Measurements from ENCODE around the gene LMBR1. TPM values are rescaled to one million over a fixed set of nuclear protein-coding genes. Genes with fewer than 3 reads are reported as not detected.

LMBR1 gene
- total RNA-seq, 2 experiments from 2014 or later, result 114 to 136 TPM

DNA sequence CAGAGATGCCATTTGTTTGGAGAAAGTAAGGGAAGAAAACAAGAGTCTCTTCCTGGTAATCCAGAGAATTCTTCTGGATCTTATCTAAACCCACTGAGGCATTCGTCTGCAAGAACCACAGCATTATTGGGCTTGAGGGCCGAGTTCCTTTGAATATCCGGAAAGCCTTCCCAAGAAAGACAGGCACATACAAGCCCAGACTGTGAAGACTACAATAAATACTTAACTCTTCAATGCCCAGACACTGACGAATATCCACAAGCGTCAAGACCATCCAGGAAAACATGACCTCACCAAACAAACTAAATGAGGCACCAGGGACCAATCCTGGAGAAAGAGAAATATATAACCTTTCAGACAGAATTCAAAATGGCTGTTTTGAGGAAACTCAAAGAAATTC, 153.4 kb downstream of the LMBR1 start:
- H4K20me1 ChIP-seq (ENCODE audit: insufficient read depth, low read length), result no peaks in the 10 kb centered on the region
- TF ChIP-seq, protein P1, sequence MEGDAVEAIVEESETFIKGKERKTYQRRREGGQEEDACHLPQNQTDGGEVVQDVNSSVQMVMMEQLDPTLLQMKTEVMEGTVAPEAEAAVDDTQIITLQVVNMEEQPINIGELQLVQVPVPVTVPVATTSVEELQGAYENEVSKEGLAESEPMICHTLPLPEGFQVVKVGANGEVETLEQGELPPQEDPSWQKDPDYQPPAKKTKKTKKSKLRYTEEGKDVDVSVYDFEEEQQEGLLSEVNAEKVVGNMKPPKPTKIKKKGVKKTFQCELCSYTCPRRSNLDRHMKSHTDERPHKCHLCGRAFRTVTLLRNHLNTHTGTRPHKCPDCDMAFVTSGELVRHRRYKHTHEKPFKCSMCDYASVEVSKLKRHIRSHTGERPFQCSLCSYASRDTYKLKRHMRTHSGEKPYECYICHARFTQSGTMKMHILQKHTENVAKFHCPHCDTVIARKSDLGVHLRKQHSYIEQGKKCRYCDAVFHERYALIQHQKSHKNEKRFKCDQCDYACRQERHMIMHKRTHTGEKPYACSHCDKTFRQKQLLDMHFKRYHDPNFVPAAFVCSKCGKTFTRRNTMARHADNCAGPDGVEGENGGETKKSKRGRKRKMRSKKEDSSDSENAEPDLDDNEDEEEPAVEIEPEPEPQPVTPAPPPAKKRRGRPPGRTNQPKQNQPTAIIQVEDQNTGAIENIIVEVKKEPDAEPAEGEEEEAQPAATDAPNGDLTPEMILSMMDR (conservative IDR thresholded peaks at IDR 0.05; ENCODE audit: low read length), result no peak
- TF ChIP-seq EZH2phosphoT487 (IDR thresholded peaks at IDR 0.05; ENCODE audit: borderline replicate concordance, low read depth, low read length), result no peak
- H3K9me2 ChIP-seq (ENCODE audit: insufficient read depth, low read length), result no peaks in the 10 kb centered on the region
- no peak overlapping the region for H2AFZ ChIP-seq (ENCODE audit: low read length)
- no peak for DNase-seq (ENCODE audit: low spot score)
- intact Hi-C loops (cut with micrococcal nuclease; ENCODE audit: unreplicated experiment), result no loop called here
- ChIA-PET POLR2A (no interaction called here), CTCF (ENCODE audit: unreplicated experiment) (no interaction called here)
- H3K79me2 ChIP-seq (ENCODE audit: insufficient read depth, low read depth, low read length), result no peaks in the 10 kb centered on the region
- H3K4me2 ChIP-seq (ENCODE audit: low read length), result no peak overlapping the region
- H3K4me1 ChIP-seq (ENCODE audit: insufficient read depth, low read length, poor library complexity, severe bottlenecking), result no peaks in the 10 kb centered on the region
- no TSS peak for BruUV-seq (replicated peaks)
- H3K27ac ChIP-seq (ENCODE audit: low read depth, low read length, poor library complexity, severe bottlenecking), result no peak overlapping the region
- peaks cover 31% of the 10 kb centered on the region for H3K36me3 ChIP-seq (ENCODE audit: insufficient read depth, low read length)
- no peak overlapping the region for H3K4me3 ChIP-seq (ENCODE audit: low read depth, low read length, poor library complexity, severe bottlenecking)
- peaks cover 12% of the 10 kb centered on the region; the same call in 1 of the 2 replicates for H3K9me3 ChIP-seq (ENCODE audit: low read length)

- H3K4me2 ChIP-seq (ENCODE audit: low read length), result no peak overlapping the region
- DNase-seq (ENCODE audit: low spot score), result no peak
- H3K36me3 ChIP-seq (ENCODE audit: insufficient read depth, low read length), result peaks cover 68% of the 10 kb centered on the region
- intact Hi-C loops (cut with micrococcal nuclease; ENCODE audit: unreplicated experiment), result no loop called here
- H2AFZ ChIP-seq (ENCODE audit: low read length), result no peak overlapping the region
- H3K4me1 ChIP-seq (ENCODE audit: insufficient read depth, low read length, poor library complexity, severe bottlenecking), result no peaks in the 10 kb centered on the region
- TF ChIP-seq EZH2phosphoT487 (IDR thresholded peaks at IDR 0.05; ENCODE audit: borderline replicate concordance, low read depth, low read length), result no peak
- TF ChIP-seq, protein P1 (conservative IDR thresholded peaks at IDR 0.05; ENCODE audit: low read length), result no peak
- H4K20me1 ChIP-seq (ENCODE audit: insufficient read depth, low read length), result no peaks in the 10 kb centered on the region
- POLR2A ChIA-PET, result interaction anchor here (0.9 to 2.1 kb wide), 4 partner anchors 8 to 38 kb away, joined by 3 to 11 read pairs (median 4); no protein-coding TSS in a partner anchor
- no peaks in the 10 kb centered on the region for H3K79me2 ChIP-seq (ENCODE audit: insufficient read depth, low read depth, low read length)
- CTCF ChIA-PET (ENCODE audit: unreplicated experiment), result no interaction called here
- BruUV-seq (replicated peaks), result no TSS peak
- H3K27ac ChIP-seq (ENCODE audit: low read depth, low read length, poor library complexity, severe bottlenecking), result no peak overlapping the region
- H3K9me2 ChIP-seq (ENCODE audit: insufficient read depth, low read length), result no peaks in the 10 kb centered on the region
- H3K9me3 ChIP-seq (ENCODE audit: low read length), result peaks cover 28% of the 10 kb centered on the region
- no peak overlapping the region for H3K4me3 ChIP-seq (ENCODE audit: low read depth, low read length, poor library complexity, severe bottlenecking)
Observed at GRCh38 chr7:156735851-156736250, 157.1 kb downstream of the LMBR1 start.

GRCh38 chr7:156733638-156734037, 159.3 kb downstream of the LMBR1 start:
- Histone ChIP-seq H3K9me2 (ENCODE audit: insufficient read depth, low read length) (no peaks in the 10 kb centered on the region), H3K4me1 (ENCODE audit: insufficient read depth, low read length, poor library complexity, severe bottlenecking) (no peaks in the 10 kb centered on the region), H3K27ac (ENCODE audit: low read depth, low read length, poor library complexity, severe bottlenecking) (no peak overlapping the region), H4K20me1 (ENCODE audit: insufficient read depth, low read length) (no peaks in the 10 kb centered on the region), H2AFZ (ENCODE audit: low read length) (no peak overlapping the region), H3K4me2 (ENCODE audit: low read length) (no peak overlapping the region), H3K9me3 (ENCODE audit: low read length) (peaks cover 28% of the 10 kb centered on the region), H3K36me3 (ENCODE audit: insufficient read depth, low read length) (peaks cover 63% of the 10 kb centered on the region), H3K4me3 (ENCODE audit: low read depth, low read length, poor library complexity, severe bottlenecking) (no peak overlapping the region), H3K79me2 (ENCODE audit: insufficient read depth, low read depth, low read length) (no peaks in the 10 kb centered on the region)
- intact Hi-C loops (cut with micrococcal nuclease; ENCODE audit: unreplicated experiment), result no loop called here
- CTCF ChIA-PET (ENCODE audit: unreplicated experiment), result no interaction called here
- no TSS peak for BruUV-seq (replicated peaks)
- no peak for DNase-seq (ENCODE audit: low spot score)
- POLR2A ChIA-PET, result interaction anchor here (1.3 kb wide), 1 partner anchor 14 kb away, joined by 3 read pairs; no protein-coding TSS in a partner anchor
- TF ChIP-seq, protein P1 (conservative IDR thresholded peaks at IDR 0.05; ENCODE audit: low read length), result no peak
- no peak for TF ChIP-seq EZH2phosphoT487 (IDR thresholded peaks at IDR 0.05; ENCODE audit: borderline replicate concordance, low read depth, low read length)
